ENCODE results near the gene AP2B1. TPM values are rescaled to one million over a fixed set of nuclear protein-coding genes. Genes with fewer than 3 reads are reported as not detected.
"Not testable (repeated sequence)": the region's sequence is repeated elsewhere in the genome, so short reads cannot be mapped to it uniquely, and the experiment has no call there.

AP2B1 gene
- polyA plus RNA-seq, 3 donors: 124 to 141 (median 126) TPM

GRCh38 chr17:35751541-35751940, 164.4 kb downstream of the AP2B1 start:
- not testable (repeated sequence) for DNase-seq (ENCODE audit: extremely low read depth in 1 of 11, low read depth in 9 of 11, low spot score in 4 of 11)

DNA sequence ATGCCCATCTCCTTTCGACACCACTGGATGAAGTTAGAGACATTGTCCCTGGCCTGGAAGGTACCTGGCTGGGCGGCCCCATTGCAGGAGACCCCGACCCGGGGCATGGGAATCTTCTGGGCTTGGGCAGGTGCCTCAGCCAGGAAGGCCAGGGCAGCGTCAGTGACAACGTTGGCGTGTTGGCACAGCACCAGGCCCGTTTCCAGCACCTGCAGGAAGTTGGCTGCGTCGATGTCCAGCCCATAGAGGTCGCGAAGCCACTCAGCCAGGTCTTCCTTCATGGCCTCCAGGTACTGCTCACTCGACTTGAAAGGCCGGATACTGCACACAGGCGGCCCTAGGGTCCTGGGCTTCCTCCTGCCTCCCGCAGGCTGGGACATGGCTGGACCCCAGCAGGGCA, 165.3 kb downstream of the AP2B1 start:
- DNase-seq (ENCODE audit: extremely low read depth in 1 of 11, low read depth in 9 of 11, low spot score in 4 of 11): no peak

- no peak for DNase-seq (ENCODE audit: extremely low read depth in 1 of 11, low read depth in 9 of 11, low spot score in 4 of 11)
Measured at GRCh38 chr17:35752945-35753764, 166.0 kb downstream of the AP2B1 start, which contains the start of gene GAS2L2. TSS of gene GAS2L2 (minus strand) at chr17:35753239. CDS start at chr17:35752850, 389 bp downstream.

GRCh38 chr17:35757243-35757642, 170.1 kb downstream of the AP2B1 start:
- no peak for DNase-seq (ENCODE audit: extremely low read depth in 1 of 11, low read depth in 9 of 11, low spot score in 4 of 11)

DNA sequence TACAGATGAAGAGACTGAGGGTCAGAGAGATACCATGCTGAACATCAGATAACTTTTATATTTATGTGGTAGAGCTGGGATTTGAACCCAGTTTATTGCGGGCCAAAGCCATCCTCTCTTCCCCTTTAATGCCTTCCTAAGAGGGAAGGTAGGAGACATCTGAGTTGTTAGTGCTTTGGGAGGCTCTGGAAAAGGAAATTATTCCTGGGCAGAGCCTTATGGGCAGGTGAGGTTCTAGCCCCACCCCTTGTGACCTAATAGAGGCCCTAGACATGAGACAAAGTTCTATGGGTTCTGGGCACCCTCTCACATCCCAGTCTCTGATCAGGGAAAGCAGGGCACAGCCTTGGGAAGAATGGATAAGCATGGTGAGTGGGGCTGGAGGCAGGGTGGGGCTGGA, 173.5 kb downstream of the AP2B1 start, which contains the start of gene C17orf50:
Gene C17orf50 (plus strand): TSS at position 301 of the 400 bp plus-strand sequence. CDS start 55 bp downstream, at position 356.
- no peak for DNase-seq (ENCODE audit: extremely low read depth in 1 of 11, low read depth in 9 of 11, low spot score in 4 of 11)

DNA sequence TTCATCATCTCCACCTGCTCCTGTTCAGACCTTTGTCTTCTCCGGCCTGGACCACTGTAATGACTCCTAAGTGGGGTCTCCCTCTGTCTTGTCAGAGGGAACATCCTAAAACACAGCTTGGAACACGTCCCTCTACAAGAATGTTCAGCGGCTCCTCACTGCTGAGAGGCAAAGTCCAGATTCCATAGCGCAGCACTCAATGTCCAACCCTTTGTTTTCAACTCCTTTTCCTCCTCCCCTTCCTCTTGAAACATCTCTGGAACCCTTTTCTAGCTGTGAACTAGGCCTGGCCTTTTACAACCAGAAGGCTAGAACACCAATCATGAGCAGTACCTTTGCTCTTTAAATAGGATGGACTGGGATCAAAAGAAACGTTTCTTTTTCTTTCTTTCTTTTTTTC, 174.5 kb downstream of the AP2B1 start:
- no peak for DNase-seq (ENCODE audit: extremely low read depth in 1 of 11, low read depth in 9 of 11, low spot score in 4 of 11)

GRCh38 chr17:35763767-35764122, 176.6 kb downstream of the AP2B1 start:
- no peak for DNase-seq (ENCODE audit: extremely low read depth in 1 of 11, low read depth in 9 of 11, low spot score in 4 of 11)

- peak; percentile 80 to 90 (median 87) for DNase-seq (ENCODE audit: extremely low read depth in 1 of 11, low read depth in 9 of 11, low spot score in 4 of 11)
Measured at GRCh38 chr17:35764123-35764991, 177.2 kb downstream of the AP2B1 start.

GRCh38 chr17:35765086-35765710, 178.1 kb downstream of the AP2B1 start:
- no peak for DNase-seq (ENCODE audit: extremely low read depth in 1 of 11, low read depth in 9 of 11, low spot score in 4 of 11)

DNA sequence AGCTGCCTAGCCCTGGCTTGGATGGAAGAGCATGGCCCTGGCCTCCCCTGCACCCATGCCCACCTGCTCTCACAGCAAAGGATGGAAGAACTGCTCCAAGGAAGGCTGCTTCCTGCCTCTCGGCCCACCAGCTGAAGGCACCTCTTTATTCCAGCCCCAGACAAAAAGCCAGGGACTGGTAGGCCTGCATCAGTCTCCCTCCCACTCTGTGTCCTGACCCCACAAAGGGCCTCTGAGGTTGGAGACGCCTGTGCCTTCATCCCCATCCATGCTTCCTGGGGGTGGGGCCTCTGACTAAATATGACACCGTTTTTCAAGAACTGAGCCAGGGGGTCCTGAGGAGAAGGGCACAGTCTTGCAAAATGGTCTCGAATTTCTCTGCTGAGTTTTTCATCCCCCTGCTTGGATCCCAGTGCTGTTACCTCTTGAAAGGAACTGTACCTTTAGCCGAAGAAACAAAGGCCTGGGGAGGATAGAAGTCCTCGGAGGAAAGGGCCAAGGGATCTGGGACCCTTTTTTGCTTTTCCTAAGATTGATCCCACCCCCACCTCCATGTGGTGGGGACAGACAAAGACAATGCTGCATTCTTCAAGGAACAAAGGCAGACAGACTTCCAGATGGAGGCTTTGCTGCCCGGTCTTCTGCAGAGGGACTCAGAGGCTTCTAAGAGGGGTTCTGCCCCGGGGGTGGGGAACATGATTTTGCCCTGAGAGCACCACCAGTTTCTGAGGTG, 178.8 kb downstream of the AP2B1 start:
- no peak for DNase-seq (ENCODE audit: extremely low read depth in 1 of 11, low read depth in 9 of 11, low spot score in 4 of 11)

DNA sequence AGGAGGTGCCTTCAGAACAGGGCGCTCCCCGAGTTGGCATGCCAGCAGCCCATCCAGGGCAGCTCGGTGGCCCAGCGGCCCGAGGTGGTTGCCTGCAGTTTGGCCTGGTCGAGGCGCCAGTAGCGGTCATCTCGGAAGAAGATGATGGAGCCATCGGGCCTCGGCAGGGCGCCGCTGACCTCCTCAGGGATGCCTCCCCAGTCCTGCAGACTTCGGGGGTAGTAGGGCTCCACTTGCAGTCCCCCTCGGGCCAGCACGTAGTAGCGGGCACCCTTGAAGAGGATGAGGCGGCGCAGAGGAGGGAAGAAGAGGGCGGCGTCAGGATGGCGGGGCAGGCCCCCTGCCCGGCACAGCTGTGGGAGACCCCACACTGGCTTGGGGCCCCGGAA, 179.4 kb downstream of the AP2B1 start:
- no peak for DNase-seq (ENCODE audit: extremely low read depth in 1 of 11, low read depth in 9 of 11, low spot score in 4 of 11)

GRCh38 chr17:35766903-35767510, 179.9 kb downstream of the AP2B1 start:
- DNase-seq (ENCODE audit: extremely low read depth in 1 of 11, low read depth in 9 of 11, low spot score in 4 of 11): no peak

DNA sequence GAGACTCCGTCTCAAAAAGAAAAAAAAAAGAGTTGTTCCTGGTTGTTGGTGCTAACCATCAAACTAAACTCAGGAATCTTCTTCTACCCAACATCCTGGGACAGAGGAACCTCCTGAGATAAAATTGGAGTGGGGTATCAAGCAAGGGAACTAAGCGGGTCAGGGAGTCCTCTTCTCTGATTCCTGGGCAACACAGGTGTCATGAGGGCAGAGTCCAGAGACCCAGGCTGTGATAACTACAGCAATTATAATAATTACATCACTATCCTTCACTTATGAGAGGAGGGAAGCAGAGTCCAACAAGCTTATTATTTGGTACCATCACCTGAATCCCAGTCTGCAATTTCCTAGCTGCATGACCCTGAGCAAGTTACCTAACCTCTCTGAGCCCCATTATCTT, 181.7 kb downstream of the AP2B1 start:
- no peak for DNase-seq (ENCODE audit: extremely low read depth in 1 of 11, low read depth in 9 of 11, low spot score in 4 of 11)

- DNase-seq (ENCODE audit: extremely low read depth in 1 of 11, low read depth in 9 of 11, low spot score in 4 of 11): no peak
Measured at GRCh38 chr17:35769895-35770486, 182.9 kb downstream of the AP2B1 start.

GRCh38 chr17:35773129-35773528, 186.0 kb downstream of the AP2B1 start:
- DNase-seq (ENCODE audit: extremely low read depth in 1 of 11, low read depth in 9 of 11, low spot score in 4 of 11): no peak

- DNase-seq (ENCODE audit: extremely low read depth in 1 of 11, low read depth in 9 of 11, low spot score in 4 of 11): no peak
Measured at GRCh38 chr17:35773679-35774425, 186.7 kb downstream of the AP2B1 start.

DNA sequence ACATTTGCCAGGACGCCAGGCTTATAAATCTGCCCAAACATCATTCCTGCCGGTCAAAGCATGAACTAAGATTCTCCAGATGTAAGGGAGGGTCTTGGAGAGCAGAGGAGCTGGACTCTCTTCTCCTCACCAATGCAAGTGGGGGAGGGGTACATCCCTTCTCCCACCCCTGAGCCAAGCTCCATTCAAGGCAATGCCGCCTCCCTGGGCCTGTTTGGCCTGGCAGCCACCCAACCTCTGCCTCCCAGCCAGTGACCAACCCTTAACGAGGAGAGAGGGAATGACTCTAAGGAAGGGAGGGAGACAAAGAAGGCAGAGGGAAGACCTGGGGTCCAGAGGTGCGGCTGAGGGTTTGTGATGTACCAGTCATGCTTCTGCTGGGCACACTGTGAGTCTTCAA, 187.4 kb downstream of the AP2B1 start:
- no peak for DNase-seq (ENCODE audit: extremely low read depth in 1 of 11, low read depth in 9 of 11, low spot score in 4 of 11)

GRCh38 chr17:35775039-35775438, 187.9 kb downstream of the AP2B1 start:
- DNase-seq (ENCODE audit: extremely low read depth in 1 of 11, low read depth in 9 of 11, low spot score in 4 of 11): no peak
